H9 (cell line): ENCODE measurements around the gene TMEM248. TPM values are rescaled to one million over a fixed set of nuclear protein-coding genes. Genes with fewer than 3 reads are reported as not detected.
"Not testable (repeated sequence)": the region's sequence is repeated elsewhere in the genome, so short reads cannot be mapped to it uniquely, and the experiment has no call there.

Experiments
- DNase-seq: peaks from one replicate; pipeline ENCODE4 v3.0.0-alpha.2; 2017
- H2AFZ ChIP-seq: one replicate; pipeline ENCODE4 v1.6.1; 2013; ENCODE audit warnings: mild to moderate bottlenecking, low read length, control low read depth, moderate library complexity
- H2AK5ac ChIP-seq: 2 replicates; pipeline ENCODE4 v1.6.1; 2013; ENCODE audit warnings: low read length, control low read depth, mixed read lengths; ENCODE audit not compliant: insufficient read length
- H2BK120ac ChIP-seq: one replicate; pipeline ENCODE4 v1.6.1; 2013; ENCODE audit warnings: low read depth, mild to moderate bottlenecking, low read length, control low read depth, inconsistent platforms; ENCODE audit not compliant: poor library complexity, severe bottlenecking
- H2BK12ac ChIP-seq: 2 replicates; pipeline ENCODE4 v1.6.1; 2013; ENCODE audit warnings: low read length, control low read depth, mixed read lengths, low read depth; ENCODE audit not compliant: insufficient read length
- H2BK15ac ChIP-seq: 2 replicates; pipeline ENCODE4 v1.6.1; 2013; ENCODE audit warnings: low read depth, low read length, control low read depth
- H2BK20ac ChIP-seq: one replicate; pipeline ENCODE4 v1.6.1; 2013; ENCODE audit warnings: low read depth, mild to moderate bottlenecking, low read length, control low read depth, inconsistent platforms; ENCODE audit not compliant: poor library complexity, severe bottlenecking
- H2BK5ac ChIP-seq: 2 replicates; pipeline ENCODE4 v1.6.1; 2013; ENCODE audit warnings: low read length, control low read depth, mixed read lengths; ENCODE audit not compliant: insufficient read length
- H3K14ac ChIP-seq: 2 replicates; pipeline ENCODE4 v1.6.1; 2013; ENCODE audit warnings: low read length, control low read depth; ENCODE audit not compliant: insufficient read depth
- H3K18ac ChIP-seq: 2 replicates; pipeline ENCODE4 v1.6.1; 2013; ENCODE audit warnings: low read depth, mild to moderate bottlenecking, mixed read lengths, low read length, control low read depth; ENCODE audit not compliant: insufficient read length
- H3K23ac ChIP-seq: 2 replicates; pipeline ENCODE4 v1.6.1; 2013; ENCODE audit warnings: low read length, control low read depth, mixed read lengths, low read depth; ENCODE audit not compliant: insufficient read length
- H3K23me2 ChIP-seq: 2 replicates; pipeline ENCODE4 v1.6.1; 2013; ENCODE audit warnings: low read depth, mild to moderate bottlenecking, mixed read lengths, low read length, control low read depth; ENCODE audit not compliant: insufficient read length, poor library complexity, severe bottlenecking
- H3K27ac ChIP-seq: 2 replicates; pipeline ENCODE4 v1.5.1; 2013; ENCODE audit warnings: low read length, control low read depth, mixed read lengths, low read depth; ENCODE audit not compliant: insufficient read length
- H3K27me3 ChIP-seq: 2 replicates; pipeline ENCODE4 v1.6.1; 2013; ENCODE audit warnings: low read length, control low read depth, inconsistent platforms; ENCODE audit not compliant: insufficient read depth
- H3K4ac ChIP-seq: 2 replicates; pipeline ENCODE4 v1.6.1; 2013; ENCODE audit warnings: low read depth, mild to moderate bottlenecking, control low read depth, inconsistent platforms, low read length, moderate library complexity
- H3K4me1 ChIP-seq: 2 replicates; pipeline ENCODE4 v1.6.1; 2013; ENCODE audit warnings: low read length, control low read depth, inconsistent platforms; ENCODE audit not compliant: insufficient read depth
- H3K4me2 ChIP-seq: 2 replicates; pipeline ENCODE4 v1.6.1; 2013; ENCODE audit warnings: low read length, control low read depth, mixed read lengths; ENCODE audit not compliant: insufficient read length, insufficient read depth
- H3K56ac ChIP-seq: 2 replicates; pipeline ENCODE4 v1.6.1; 2013; ENCODE audit warnings: low read depth, mild to moderate bottlenecking, mixed read lengths, low read length, control low read depth; ENCODE audit not compliant: insufficient read length
- H3K79me1 ChIP-seq: 2 replicates; pipeline ENCODE4 v1.6.1; 2013; ENCODE audit warnings: low read depth, mild to moderate bottlenecking, moderate library complexity, low read length, control low read depth, inconsistent platforms; ENCODE audit not compliant: insufficient read depth, poor library complexity, severe bottlenecking
- H3K79me2 ChIP-seq: 2 replicates; pipeline ENCODE4 v1.6.1; 2013; ENCODE audit warnings: low read length, control low read depth, inconsistent platforms; ENCODE audit not compliant: insufficient read depth
- H3K9ac ChIP-seq: 2 replicates; pipeline ENCODE4 v1.6.1; 2013; ENCODE audit warnings: low read length, control low read depth, mixed read lengths; ENCODE audit not compliant: insufficient read length; ENCODE audit errors: extremely low read depth
- H3K9me3 ChIP-seq: one replicate; pipeline ENCODE4 v1.6.1; 2013; ENCODE audit warnings: low read depth, low read length, inconsistent platforms; ENCODE audit not compliant: control insufficient read depth
- H3T11ph ChIP-seq: one replicate; pipeline ENCODE4 v1.6.1; 2013; ENCODE audit warnings: mild to moderate bottlenecking, low read length, control low read depth, inconsistent platforms
- H4K20me1 ChIP-seq: one replicate; pipeline ENCODE4 v1.6.1; 2013; ENCODE audit not compliant: control insufficient read depth, insufficient read length, insufficient read depth
- H4K5ac ChIP-seq: 2 replicates; pipeline ENCODE4 v1.6.1; 2013; ENCODE audit warnings: low read depth, mild to moderate bottlenecking, mixed read lengths, low read length, control low read depth; ENCODE audit not compliant: insufficient read length
- H4K8ac ChIP-seq: replicated peaks from 2 replicates; pipeline ENCODE4 v1.6.1; 2013; ENCODE audit warnings: low read length, control low read depth, mixed read lengths, low read depth; ENCODE audit not compliant: insufficient read length
- H4K91ac ChIP-seq: 2 replicates; pipeline ENCODE4 v1.6.1; 2013; ENCODE audit warnings: low read depth, mild to moderate bottlenecking, moderate library complexity, mixed read lengths, low read length, control low read depth; ENCODE audit not compliant: insufficient read length
- H3K27ac Mint-ChIP-seq, 3 experiments: 2 replicates in 2 of 3; 3 replicates in 1 of 3; pipeline ENCODE4 v1.8.0; 2020 to 2021; ENCODE audit warnings: mixed read lengths in 3 of 3, mild to moderate bottlenecking in 1 of 3, moderate library complexity in 1 of 3
- H3K27me3 Mint-ChIP-seq: 2 replicates; pipeline ENCODE4 v1.8.0; 2021; ENCODE audit warnings: low read depth, mild to moderate bottlenecking, moderate library complexity, mixed read lengths
- H3K36me3 Mint-ChIP-seq, 3 experiments: 2 replicates in 2 of 3; 3 replicates in 1 of 3; pipeline ENCODE4 v1.8.0; 2020 to 2021; ENCODE audit warnings: low read depth in 3 of 3, mixed read lengths in 3 of 3; ENCODE audit not compliant: insufficient read depth in 1 of 3
- H3K4me1 Mint-ChIP-seq, 2 experiments: 2 replicates each; pipeline ENCODE4 v1.8.0; 2020; ENCODE audit warnings: mixed read lengths in 2 of 2
- H3K4me3 Mint-ChIP-seq, 2 experiments: 2 replicates in 1 of 2; 3 replicates in 1 of 2; pipeline ENCODE4 v1.8.0; 2020 to 2021; ENCODE audit warnings: mild to moderate bottlenecking in 2 of 2, mixed read lengths in 2 of 2, moderate library complexity in 1 of 2
- H3K9me3 Mint-ChIP-seq, 2 experiments: 2 replicates in 1 of 2; 3 replicates in 1 of 2; pipeline ENCODE4 v1.8.0; 2020; ENCODE audit warnings: mild to moderate bottlenecking in 2 of 2, mixed read lengths in 2 of 2, moderate library complexity in 1 of 2
- CTCF ChIP-seq: fragments of 200-600 bp; sonication (generic); conservative IDR thresholded peaks from 3 replicates; pipeline ENCODE4 v1.8.0; 2021; ENCODE audit warnings: antibody characterized with exemption, mild to moderate bottlenecking
- WGBS: extraction: QIAGEN DNeasy Blood & Tissue Kit; methylation state at CpG from one replicate; pipeline ENCODE4 v1.1.7; 2013; ENCODE audit warnings: missing lambda C conversion rate, low lambda C conversion rate, mixed read lengths; ENCODE audit not compliant: insufficient read length; ENCODE audit errors: extremely low coverage; 5-methylcytosine and 5-hydroxymethylcytosine counted together
- total RNA-seq: library from RNA; stranded (reverse); gene quantifications from 2 replicates; pipeline ENCODE4 v1.2.1, GENCODE V29; 2021

The TMEM248 gene
- total RNA-seq, 1 experiment from 2014 or later, result 74.2 TPM

GRCh38 chr7:66886152-66886551, 34.9 kb upstream of the TMEM248 start:
- Histone ChIP-seq H3T11ph (no peak overlapping the region), H3K79me2 (no peaks in the 10 kb centered on the region), H3K9me3 (no peaks in the 10 kb centered on the region), H2AFZ (no peak overlapping the region), H3K4me2 (no peak overlapping the region), H3K79me1 (no peaks in the 10 kb centered on the region), H3K23me2 (no peaks in the 10 kb centered on the region), H3K23ac (no peak overlapping the region), H2BK12ac (no peak overlapping the region), H3K14ac (no peak overlapping the region), H2BK120ac (no peak overlapping the region), H3K4ac (no peak overlapping the region), H4K91ac (no peak overlapping the region), H4K5ac (no peak overlapping the region), H3K9ac (no peak overlapping the region), H3K56ac (no peak overlapping the region), H2BK15ac (no peak overlapping the region), H3K18ac (no peak overlapping the region), H3K4me1 (no peaks in the 10 kb centered on the region), H4K20me1 (no peaks in the 10 kb centered on the region), H3K27ac (no peak overlapping the region), H2AK5ac (no peak overlapping the region), H3K27me3 (no peaks in the 10 kb centered on the region), H2BK5ac (no peak overlapping the region), H4K8ac (no peak overlapping the region), H2BK20ac (no peak overlapping the region)
- Mint-ChIP-seq H3K4me3 (no peak overlapping the region), H3K27me3 (no peaks in the 10 kb centered on the region), H3K27ac (no peak overlapping the region; a peak in 1 of 7 replicates), H3K36me3 (peaks cover 2 to 21% (median 18%) of the 10 kb centered on the region in 3 experiments; a peak in 5 of 7 replicates), H3K4me1 (no peaks in the 10 kb centered on the region), H3K9me3 (no peaks in the 10 kb centered on the region)
- TF ChIP-seq CTCF, result no peak
- no CpG with 5 or more reads among the region's 4 CpGs for WGBS
- no peak for DNase-seq

- WGBS, result no CpG with 5 or more reads among the region's 3 CpGs
- not testable (repeated sequence) for H3K27me3 ChIP-seq, H4K8ac ChIP-seq
These were observed 32.8 kb upstream of the TMEM248 start for GRCh38 chr7:66888223-66888622.

More at GRCh38 chr7:66888223-66888622, 32.8 kb upstream of the TMEM248 start:
- not testable (repeated sequence) for H3K4ac ChIP-seq, H3K56ac ChIP-seq, H3K23me2 ChIP-seq, H3K9ac ChIP-seq, H3K4me3 Mint-ChIP-seq, H3K9me3 ChIP-seq, H3K4me1 ChIP-seq, H4K91ac ChIP-seq, H3K27me3 Mint-ChIP-seq, H3K79me1 ChIP-seq, H2AK5ac ChIP-seq, H2BK5ac ChIP-seq, H3T11ph ChIP-seq, H2BK20ac ChIP-seq, H2BK120ac ChIP-seq, H3K14ac ChIP-seq, H3K9me3 Mint-ChIP-seq, H3K18ac ChIP-seq, H3K27ac ChIP-seq, H3K23ac ChIP-seq, H2AFZ ChIP-seq, H3K4me1 Mint-ChIP-seq, DNase-seq, H4K20me1 ChIP-seq, H2BK15ac ChIP-seq, H3K79me2 ChIP-seq, H4K5ac ChIP-seq, H3K4me2 ChIP-seq, H2BK12ac ChIP-seq
- Mint-ChIP-seq H3K36me3 (peaks cover 2 to 19% (median 19%) of the 10 kb centered on the region in 3 experiments; a peak in 5 of 7 replicates), H3K27ac (peak overlapping the region in 2 of 3 experiments; percentile 34 to 59; a peak in 3 of 7 replicates)
